ENCODE results near the gene LIMD2. TPM values are rescaled to one million over a fixed set of nuclear protein-coding genes. Genes with fewer than 3 reads are reported as not detected.

Gene LIMD2
- total RNA-seq, 1 donor = 2.8 TPM

DNA sequence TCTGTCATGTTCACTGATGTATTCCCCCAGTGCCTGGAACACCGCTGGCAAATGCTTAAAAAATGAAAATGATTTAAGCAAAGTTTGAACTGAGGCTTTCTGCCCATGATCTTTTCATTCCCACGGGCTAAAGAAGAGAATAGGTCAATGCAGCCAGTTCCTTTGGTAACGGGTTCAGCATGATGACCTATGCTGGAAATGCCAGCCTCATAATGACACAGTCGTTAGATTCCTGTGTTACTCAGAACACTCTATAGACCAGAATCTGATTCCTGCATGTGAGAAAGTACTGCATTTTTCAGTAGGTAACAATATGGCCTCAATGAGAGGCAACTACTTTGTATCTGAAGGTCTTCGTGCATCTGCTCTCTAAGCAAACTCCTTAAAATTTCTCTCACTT lies 19.1 kb upstream of the LIMD2 start:
- no peak for DNase-seq (ENCODE audit: low read depth)
- TF ChIP-seq CTCF (IDR thresholded peaks at IDR 0.05; ENCODE audit: insufficient read depth, low read length) = no peak
- no peak overlapping the region for H3K4me3 ChIP-seq (ENCODE audit: low read depth, low read length)

DNA sequence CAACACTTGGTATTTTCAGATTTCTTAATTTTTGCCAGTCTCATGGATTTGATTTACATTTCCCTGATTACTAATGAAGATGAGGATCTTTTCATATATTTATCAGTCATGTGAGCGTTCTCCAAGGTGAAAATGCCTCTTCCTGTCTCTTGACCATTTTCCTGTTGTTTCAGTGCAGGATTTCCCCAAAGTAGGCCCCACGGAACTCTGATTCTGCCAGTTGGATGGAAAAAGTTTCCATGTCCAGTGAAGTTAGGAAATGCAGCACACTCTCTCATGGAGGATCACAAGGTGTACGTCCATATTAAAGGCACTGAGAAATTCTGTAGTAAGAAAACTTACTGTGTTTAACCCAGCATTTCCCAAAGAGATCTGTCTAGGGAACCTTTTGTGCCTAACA lies 16.5 kb upstream of the LIMD2 start:
- no peak for TF ChIP-seq CTCF (IDR thresholded peaks at IDR 0.05; ENCODE audit: insufficient read depth, low read length)
- no peak overlapping the region for H3K4me3 ChIP-seq (ENCODE audit: low read depth, low read length)
- DNase-seq (ENCODE audit: low read depth) = no peak

- H3K4me3 ChIP-seq (ENCODE audit: low read depth, low read length) = no peak overlapping the region
- DNase-seq (ENCODE audit: low read depth) = no peak
Measured at GRCh38 chr17:63714550-63715277, 14.8 kb upstream of the LIMD2 start.

GRCh38 chr17:63709110-63709509 lies 9.2 kb upstream of the LIMD2 start:
- TF ChIP-seq CTCF (IDR thresholded peaks at IDR 0.05; ENCODE audit: insufficient read depth, low read length) = no peak
- H3K4me3 ChIP-seq (ENCODE audit: low read depth, low read length) = no peak overlapping the region
- DNase-seq (ENCODE audit: low read depth) = no peak

More at GRCh38 chr17:63714550-63715277, 14.8 kb upstream of the LIMD2 start:
- TF ChIP-seq CTCF (IDR thresholded peaks at IDR 0.05; ENCODE audit: insufficient read depth, low read length) = no peak

- no peak overlapping the region for H3K4me3 ChIP-seq (ENCODE audit: low read depth, low read length)
- no peak for DNase-seq (ENCODE audit: low read depth)
- no peak for TF ChIP-seq CTCF (IDR thresholded peaks at IDR 0.05; ENCODE audit: insufficient read depth, low read length)
Measured at GRCh38 chr17:63707151-63707550, 7.2 kb upstream of the LIMD2 start.

DNA sequence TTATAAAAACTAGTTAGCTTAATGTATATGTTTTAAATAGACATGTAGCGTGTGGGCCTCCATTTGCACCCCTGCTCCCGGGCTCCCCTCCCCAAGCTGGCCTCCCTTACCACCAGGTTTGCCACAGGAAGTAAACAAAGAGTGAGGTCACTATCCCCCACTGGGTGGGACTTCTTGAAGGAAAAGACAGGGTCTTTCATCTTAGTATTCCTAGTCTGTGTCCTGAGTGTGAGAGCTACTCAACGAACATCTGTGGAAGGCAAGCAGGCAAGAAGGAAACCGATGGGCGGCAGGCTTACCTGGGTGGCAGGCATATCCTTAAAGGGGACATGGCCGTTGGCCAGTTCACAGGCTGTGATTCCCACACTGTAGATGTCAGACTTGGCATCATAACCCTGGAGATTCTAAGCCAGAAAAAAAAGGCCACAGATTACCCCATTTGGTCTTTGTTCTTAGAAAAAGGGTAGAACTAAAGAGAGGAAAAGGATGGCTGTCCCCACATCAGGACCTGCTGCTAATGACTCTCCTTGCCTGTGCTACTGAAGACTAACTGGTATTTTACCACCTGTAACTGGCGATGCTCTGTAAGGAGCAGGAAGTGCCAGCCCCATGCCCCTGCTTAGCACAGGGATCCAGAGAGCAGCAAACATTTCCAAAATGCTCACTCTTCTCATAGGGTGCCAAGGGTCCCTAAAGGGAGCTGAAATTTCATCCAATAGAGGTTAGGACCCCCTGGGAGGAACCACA lies 6.6 kb upstream of the LIMD2 start:
- TF ChIP-seq CTCF (IDR thresholded peaks at IDR 0.05; ENCODE audit: insufficient read depth, low read length) = no peak
- DNase-seq (ENCODE audit: low read depth) = no peak
- no peak overlapping the region for H3K4me3 ChIP-seq (ENCODE audit: low read depth, low read length)
